Kidney tubule cell (primary cell): ENCODE measurements around the gene DPH1.

Source experiments
- DNase-seq: peaks from one replicate; pipeline ENCODE4 v3.0.0-alpha.2; 2018; ENCODE audit warnings: low spot score

DPH1 gene

GRCh38 chr17:2062571-2063183 is 32.7 kb downstream of the DPH1 start:
- no peak for DNase-seq

GRCh38 chr17:2063261-2064146 is 33.6 kb downstream of the DPH1 start:
- no peak for DNase-seq

GRCh38 chr17:2064147-2064489 is 34.2 kb downstream of the DPH1 start:
- no peak for DNase-seq

- no peak for DNase-seq
Measured at GRCh38 chr17:2064520-2064971, 34.6 kb downstream of the DPH1 start.

- no peak for DNase-seq
Measured at GRCh38 chr17:2064980-2065785, 35.2 kb downstream of the DPH1 start.

GRCh38 chr17:2065949-2066400 is 36.0 kb downstream of the DPH1 start:
- no peak for DNase-seq

GRCh38 chr17:2067048-2067561 is 37.2 kb downstream of the DPH1 start:
- no peak for DNase-seq

GRCh38 chr17:2067608-2068024 is 37.7 kb downstream of the DPH1 start:
- DNase-seq: no peak

- peak; percentile 23 for DNase-seq
Measured at GRCh38 chr17:2068031-2068518, 38.1 kb downstream of the DPH1 start.

GRCh38 chr17:2068519-2069051 is 38.6 kb downstream of the DPH1 start:
- DNase-seq: peak; percentile 61

- DNase-seq: no peak
Measured at GRCh38 chr17:2070241-2071023, 40.5 kb downstream of the DPH1 start.

GRCh38 chr17:2071024-2071385 is 41.1 kb downstream of the DPH1 start:
- DNase-seq: no peak

- no peak for DNase-seq
Measured at GRCh38 chr17:2071455-2072281, 41.7 kb downstream of the DPH1 start.

- DNase-seq: no peak
Measured at GRCh38 chr17:2074919-2075318, 45.0 kb downstream of the DPH1 start.

GRCh38 chr17:2075336-2076086 is 45.6 kb downstream of the DPH1 start:
- no peak for DNase-seq

GRCh38 chr17:2076087-2076984 is 46.4 kb downstream of the DPH1 start:
- DNase-seq: no peak

- no peak for DNase-seq
Measured at GRCh38 chr17:2077040-2077439, 47.1 kb downstream of the DPH1 start.

GRCh38 chr17:2081564-2081963 is 51.6 kb downstream of the DPH1 start:
- peak; percentile 37 for DNase-seq
